GM21390 (cell line): ENCODE data around the gene DNAJC6.
"Not testable (repeated sequence)": the region's sequence is repeated elsewhere in the genome, so short reads cannot be mapped to it uniquely, and the experiment has no call there.

Experiments used
- ATAC-seq: cut with Tn5 transposase; IDR thresholded peaks from one replicate; pipeline ENCODE4 v1.9.1; 2021; ENCODE audit not compliant: unreplicated experiment

Gene DNAJC6

GRCh38 chr1:65309304-65310077 is at the start of gene DNAJC6:
Gene DNAJC6 (plus strand): TSS chr1:65309543. CDS start chr1:65309746, 203 bp downstream.
- ATAC-seq = peak; percentile 82

DNA sequence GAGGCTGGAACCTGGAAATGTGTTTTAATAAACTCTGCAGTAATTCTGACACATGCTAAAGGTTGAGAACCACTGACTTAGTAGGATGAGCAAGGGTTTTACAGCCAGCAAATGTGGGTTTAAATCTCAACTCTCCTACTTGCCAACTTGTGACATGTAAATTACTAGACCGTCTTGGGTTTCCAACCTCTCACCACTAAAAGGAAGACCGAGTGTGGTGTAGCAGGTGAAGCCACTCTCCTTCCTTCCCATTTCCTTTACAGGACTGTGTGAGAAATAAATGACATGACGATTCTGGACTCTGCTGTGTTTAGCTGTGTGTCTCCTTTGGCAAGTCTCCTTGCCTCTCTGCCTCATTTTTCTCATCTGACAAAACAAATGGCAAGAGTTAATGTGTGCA is 49.5 kb upstream of the DNAJC6 start:
- no peak for ATAC-seq

DNA sequence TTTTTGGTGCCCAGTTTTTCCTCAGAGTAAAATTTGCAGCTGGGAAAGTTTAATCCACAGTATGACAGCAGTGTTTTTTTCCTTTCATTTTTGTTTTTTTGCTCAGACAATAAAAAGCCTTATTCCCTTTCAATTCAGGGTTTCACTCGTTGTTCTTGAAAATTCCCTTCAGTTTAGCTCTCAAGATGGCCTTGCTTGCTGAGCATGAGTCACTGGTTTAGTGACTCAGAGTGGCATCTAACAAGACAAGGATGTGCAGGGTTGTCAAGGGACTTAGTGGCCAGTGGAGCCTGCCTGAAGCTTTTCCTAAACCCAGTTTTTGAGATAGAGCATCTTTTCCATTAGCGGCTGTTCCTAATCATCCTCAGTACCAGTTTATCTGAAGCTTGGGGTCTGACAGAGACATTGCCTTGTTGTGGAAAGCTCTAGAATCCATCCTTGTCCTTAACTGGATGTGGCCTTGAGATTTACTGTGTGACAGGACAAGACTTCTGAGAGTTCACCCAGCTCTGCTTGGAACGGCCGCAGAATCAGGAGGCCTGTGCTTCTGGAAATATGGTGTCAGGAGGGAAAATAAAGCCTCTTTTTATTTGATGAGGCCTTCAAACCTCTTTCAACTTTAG is 48.4 kb upstream of the DNAJC6 start:
- ATAC-seq = peak; percentile 52

- ATAC-seq = no peak
Observed at GRCh38 chr1:65263286-65263685, 46.1 kb upstream of the DNAJC6 start.

DNA sequence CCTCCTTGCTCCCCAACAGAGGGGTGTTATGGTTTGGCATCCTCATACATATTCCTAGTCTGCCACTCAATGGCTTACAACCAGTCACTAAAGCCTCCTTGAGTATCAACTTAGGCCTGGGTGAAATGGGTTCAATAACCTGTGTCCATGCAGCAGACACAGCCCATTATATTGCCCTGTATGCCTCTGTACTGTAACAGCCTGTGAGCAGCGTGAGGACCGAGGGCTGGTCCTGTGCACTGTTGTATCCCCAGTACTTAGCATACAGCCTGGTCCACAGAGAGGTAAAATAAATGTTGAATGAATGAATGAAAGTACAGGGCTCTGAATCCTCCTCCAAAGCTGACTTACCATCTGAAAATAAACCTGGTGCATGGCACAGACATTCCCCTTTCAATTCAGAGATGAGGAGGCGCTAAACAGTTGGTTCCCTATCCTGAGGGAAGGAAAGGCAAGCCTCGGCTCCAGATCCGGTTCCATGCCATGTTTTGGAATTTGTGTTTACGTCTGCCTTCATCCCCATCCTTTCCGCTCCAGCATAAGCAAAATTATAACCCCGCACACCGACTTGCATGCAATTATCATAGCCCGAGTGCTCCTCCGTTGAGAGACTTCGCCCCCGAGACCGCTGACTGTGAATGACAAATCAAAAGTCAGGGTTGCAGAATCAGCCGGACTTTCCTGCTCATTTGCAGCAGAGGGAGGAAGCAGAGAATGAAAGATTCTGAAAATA is 45.0 kb upstream of the DNAJC6 start:
- no peak for ATAC-seq

DNA sequence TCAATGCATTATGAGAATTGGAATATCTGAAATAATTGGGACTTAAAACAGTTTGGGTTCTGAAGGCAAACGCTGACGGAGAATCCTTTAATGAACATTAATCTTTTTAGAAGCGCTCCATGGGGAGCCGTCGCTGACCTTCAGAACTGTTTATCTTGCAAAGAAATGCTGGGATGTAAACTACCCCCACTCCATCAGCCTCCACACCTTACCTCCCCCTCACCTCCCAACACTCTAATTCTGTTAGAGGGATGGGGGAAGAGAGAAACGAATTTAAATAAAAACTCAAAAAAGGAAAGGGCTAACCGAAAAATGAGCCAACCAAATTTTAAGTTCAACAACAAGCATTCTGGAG is 44.1 kb upstream of the DNAJC6 start:
- ATAC-seq = no peak

- peak; percentile 49 for ATAC-seq
Observed at GRCh38 chr1:65265651-65266351, 43.5 kb upstream of the DNAJC6 start.

DNA sequence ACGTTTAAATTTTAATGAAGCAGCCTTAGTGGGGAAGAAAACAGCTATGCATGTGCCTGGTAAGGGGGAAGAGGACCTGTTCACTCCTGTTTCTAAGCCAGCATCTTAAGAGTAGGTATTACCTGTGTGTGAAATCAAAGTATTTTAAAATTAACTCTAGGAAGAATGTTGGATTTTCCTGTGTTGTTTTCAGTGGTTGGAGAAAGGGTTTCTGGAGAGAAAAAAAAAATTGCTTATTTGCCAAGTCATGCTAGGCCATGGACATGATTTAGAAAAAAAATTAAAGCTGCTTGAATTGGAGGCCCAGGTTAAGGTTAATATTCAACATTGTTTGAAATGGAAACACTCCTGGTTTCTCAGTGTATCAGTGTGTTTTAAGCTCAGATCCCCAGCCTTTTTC is 42.9 kb upstream of the DNAJC6 start:
- ATAC-seq = no peak

- no peak for ATAC-seq
Observed at GRCh38 chr1:65267271-65267670, 42.1 kb upstream of the DNAJC6 start.

DNA sequence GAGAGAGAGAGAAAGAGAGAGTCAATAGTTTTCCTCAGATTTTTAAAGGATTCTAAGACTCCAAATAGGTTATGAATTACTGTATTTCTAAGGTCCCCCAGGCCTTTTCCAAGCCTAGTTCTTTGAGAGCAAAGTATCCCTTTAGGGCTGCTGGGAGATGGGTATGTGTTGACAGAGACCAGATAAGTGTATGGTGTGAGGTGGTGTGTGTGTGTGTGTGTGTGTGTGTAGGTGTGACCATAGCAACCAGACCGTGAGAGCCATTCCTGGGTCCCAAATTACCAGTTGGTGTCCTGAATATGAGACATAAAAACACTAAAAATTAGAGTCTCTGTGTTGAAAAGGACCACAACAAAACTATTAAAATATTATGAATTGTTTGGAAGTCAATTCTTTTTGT is 41.7 kb upstream of the DNAJC6 start:
- no peak for ATAC-seq

GRCh38 chr1:65269612-65270011 is 39.7 kb upstream of the DNAJC6 start:
- no peak for ATAC-seq

DNA sequence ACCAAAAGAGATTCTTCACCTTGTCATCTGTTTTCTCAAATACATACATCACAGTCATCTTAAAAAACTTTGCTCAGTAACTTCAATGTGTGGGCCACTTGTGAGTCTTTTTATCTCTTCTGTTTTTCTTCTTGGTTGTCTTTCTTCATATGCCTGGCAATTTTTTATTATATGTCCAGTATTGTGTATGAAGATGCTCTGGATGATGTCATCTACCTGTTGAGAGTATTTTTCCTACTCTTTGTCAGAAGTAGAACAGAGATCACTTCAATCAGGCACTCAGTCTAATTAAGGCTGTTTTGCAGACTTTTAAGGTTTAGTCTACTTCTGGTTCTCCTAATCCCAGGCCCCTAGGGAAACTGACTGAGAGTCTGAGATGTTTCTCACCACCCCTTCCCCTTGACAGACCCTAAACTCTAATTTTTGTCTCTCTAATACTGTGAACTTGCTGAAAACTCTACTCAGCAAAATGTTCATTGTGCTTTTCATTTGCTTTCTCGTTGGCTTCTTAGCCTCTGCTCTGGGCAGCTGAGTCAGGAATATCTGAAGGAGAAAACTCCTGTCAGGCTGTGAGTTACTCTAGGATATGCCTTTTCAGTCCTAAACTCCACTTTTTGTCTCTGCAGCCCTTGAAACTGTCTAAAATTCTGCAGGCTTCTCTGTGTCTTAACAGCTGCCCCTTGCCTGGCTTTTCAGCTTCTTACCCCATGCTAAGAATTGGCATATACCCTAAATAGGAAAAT is 33.0 kb upstream of the DNAJC6 start:
- no peak for ATAC-seq

DNA sequence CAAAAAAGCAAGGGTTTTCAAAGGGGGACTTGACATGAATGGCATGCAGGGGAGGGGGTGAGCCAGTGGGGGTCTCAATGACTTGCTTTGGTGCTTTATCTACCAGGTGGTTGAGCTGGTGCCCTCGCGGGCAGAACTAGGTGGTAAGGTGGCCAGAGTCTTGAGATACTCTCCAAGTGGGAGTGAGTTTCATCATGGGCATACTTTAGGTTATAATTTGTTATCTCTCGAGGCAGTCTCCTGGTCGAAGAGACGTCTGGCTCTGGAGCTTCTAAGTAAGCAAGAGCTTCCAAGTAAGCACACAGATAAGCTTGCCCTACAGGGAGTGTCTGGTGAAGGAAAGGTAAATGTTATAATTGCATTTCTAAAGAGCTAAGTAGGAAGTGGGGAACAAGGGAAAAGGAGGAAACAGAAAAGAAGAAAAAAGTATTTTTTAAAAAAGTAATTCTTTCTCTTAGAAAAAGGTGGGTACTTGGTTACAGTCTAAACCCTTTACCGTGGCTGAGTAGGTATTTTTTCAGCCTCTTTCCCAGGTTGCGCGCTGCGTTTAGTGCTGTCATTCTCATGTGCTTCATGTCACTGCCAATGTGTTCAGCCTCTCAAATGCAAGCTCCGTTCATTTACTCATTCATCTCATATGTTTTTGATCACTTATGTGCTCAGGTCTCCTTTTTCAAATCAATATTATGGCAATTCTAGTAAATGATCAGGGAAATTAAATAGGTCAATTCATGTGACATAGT is 31.6 kb upstream of the DNAJC6 start:
- no peak for ATAC-seq

DNA sequence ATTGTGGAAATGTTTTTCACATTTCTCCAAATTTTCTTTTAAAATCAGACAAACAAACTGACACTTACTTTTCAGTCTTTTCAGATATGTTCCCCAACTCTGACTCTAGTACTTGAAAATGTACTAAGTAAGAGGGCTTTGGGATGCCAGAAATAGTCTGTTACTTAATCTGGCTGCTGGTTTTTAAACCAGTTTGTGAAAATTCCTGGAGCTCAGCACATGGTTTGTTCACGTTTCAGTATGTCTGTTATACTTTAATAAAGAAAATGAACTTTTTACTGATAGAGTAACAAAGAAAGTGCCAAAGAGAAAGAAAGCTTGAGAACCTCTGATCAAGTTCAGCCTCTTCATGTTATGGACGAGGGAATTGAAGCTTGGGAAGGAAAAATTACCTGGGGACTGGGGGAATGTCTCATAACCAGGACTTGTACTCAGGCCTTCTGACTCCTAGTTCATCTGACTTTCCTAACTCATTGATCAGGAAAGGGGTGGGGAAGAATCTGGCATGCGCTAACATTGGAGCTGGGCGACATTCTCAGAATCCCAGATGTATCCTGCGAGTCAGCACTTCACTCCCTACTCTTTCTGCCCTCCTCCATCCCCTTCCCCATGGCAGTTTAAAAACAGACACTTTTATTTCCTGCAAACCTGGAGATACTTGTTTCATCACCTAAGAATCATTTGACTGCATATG is 30.8 kb upstream of the DNAJC6 start:
- ATAC-seq = no peak

DNA sequence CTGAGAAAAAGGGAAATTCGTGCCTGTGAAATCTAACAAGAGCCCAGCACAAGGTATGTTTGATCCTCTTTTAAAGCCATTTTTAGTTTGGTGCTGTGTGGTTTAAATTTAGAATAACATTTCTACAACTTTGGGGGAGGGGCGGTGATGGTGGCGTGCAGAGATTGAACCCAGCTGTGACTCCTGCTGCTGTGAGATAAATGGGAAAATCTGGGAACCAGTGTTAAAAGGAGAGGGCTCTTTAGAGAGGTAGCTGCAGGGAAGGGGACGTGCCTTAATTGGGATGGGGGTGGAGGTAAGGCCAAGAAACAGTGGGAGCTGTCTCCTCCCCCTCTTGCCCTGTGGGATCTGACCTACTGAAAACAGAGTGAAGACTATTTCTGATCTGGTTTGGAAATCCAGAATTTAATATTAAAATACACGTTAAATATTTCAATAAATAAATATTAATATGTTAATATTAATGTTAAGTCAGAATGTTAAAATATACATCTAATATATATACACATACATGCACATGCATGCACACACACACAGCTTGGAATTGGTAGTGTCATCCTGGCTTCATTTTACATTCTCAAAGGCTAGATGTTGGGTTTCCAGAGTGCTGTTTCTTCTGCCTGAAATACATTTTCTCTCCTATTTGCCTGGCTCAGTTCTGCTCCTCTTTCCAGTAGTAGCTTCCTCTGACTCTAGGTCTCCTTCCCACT is 30.1 kb upstream of the DNAJC6 start:
- ATAC-seq = no peak

DNA sequence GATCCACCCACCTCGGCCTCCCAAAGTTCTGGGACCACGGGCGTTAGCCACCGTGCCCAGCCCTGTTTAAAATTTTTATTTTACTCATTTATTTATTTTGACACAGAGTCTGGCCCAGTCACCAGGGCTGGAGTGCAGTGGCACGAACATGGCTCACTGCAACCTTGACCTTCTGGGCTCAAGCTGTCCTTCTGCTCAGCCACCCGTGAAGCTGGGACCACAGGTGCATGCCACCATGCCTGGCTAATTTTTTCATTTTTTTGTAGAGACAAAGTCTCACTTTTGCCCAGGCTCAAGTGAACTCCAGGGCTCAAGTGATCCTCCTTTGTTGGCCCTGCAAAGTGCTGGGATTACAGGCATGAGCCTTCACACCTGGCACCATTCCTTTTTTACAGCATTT is 27.5 kb upstream of the DNAJC6 start:
- ATAC-seq = no peak

DNA sequence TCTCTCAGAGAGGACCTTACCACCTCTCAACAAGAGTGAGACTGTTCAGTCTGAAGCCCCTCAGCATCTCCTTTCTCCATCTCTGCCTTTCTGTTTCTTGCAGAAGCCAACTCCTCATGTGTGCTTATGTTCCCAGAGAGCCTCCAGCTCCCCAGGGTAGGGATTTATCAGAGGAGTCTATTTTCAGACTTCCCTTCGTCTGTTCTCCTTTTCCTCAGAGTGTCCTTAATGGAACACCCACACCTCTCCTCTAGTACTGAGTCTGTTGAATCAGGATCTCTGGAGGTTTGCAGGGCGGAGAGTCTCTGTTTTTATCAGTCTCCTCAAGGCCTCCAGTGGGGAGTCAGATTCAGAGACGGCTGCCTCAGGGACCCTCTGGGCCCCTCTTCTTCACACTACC is 25.1 kb upstream of the DNAJC6 start:
- ATAC-seq = no peak

DNA sequence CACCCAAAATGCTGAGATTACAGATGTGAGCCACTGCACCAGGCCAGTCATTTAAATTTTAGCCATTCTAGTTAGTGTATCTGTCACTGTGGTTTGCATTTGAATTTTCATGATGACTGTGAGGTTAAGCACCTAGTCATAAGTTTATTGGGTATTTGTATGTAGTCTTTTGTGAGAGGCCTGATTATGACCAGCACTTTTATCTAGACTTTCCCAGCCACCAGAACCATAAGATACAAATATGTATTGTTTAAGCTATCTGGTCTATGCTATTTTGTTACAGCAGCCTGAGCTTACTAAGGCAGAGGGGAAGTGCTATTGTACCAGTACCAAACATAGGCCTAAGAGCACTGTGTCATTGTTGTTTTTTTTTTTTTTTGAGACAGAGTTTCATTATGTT is 19.9 kb upstream of the DNAJC6 start:
- peak; percentile 80 for ATAC-seq

- not testable (repeated sequence) for ATAC-seq
Observed at GRCh38 chr1:65291818-65292217, 17.5 kb upstream of the DNAJC6 start.
